ENCODE data around the gene FBXL15. TPM values are rescaled to one million over a fixed set of nuclear protein-coding genes. Genes with fewer than 3 reads are reported as not detected.
A peak's percentile ranks its signal among the peaks of the same experiment; 100 is the strongest.

FBXL15 gene
- total and polyA plus RNA-seq, 2 of the 13 experiments (the other 11 are each of a cell fraction or from before 2014, with no cell fraction given), result 4.3 to 8.3 TPM

GRCh38 chr10:102420714-102421506 is at the start of gene FBXL15 (continued):
- TF ChIP-seq, protein P1, sequence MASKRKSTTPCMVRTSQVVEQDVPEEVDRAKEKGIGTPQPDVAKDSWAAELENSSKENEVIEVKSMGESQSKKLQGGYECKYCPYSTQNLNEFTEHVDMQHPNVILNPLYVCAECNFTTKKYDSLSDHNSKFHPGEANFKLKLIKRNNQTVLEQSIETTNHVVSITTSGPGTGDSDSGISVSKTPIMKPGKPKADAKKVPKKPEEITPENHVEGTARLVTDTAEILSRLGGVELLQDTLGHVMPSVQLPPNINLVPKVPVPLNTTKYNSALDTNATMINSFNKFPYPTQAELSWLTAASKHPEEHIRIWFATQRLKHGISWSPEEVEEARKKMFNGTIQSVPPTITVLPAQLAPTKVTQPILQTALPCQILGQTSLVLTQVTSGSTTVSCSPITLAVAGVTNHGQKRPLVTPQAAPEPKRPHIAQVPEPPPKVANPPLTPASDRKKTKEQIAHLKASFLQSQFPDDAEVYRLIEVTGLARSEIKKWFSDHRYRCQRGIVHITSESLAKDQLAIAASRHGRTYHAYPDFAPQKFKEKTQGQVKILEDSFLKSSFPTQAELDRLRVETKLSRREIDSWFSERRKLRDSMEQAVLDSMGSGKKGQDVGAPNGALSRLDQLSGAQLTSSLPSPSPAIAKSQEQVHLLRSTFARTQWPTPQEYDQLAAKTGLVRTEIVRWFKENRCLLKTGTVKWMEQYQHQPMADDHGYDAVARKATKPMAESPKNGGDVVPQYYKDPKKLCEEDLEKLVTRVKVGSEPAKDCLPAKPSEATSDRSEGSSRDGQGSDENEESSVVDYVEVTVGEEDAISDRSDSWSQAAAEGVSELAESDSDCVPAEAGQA (IDR thresholded peaks at IDR 0.05; ENCODE audit: low read depth), result peak; percentile 84; the same call in 1 of the 2 replicates
- TF ChIP-seq, protein P1 (CRISPR knock-in tag; IDR thresholded peaks at IDR 0.05; ENCODE audit: borderline replicate concordance), result no peak
- TF ChIP-seq MXI1 (IDR thresholded peaks at IDR 0.05; ENCODE audit: borderline replicate concordance, low read depth, low read length) (peak; percentile 64; the same call in 1 of the 3 replicates), NFE2L1 (CRISPR knock-in tag; IDR thresholded peaks at IDR 0.05; ENCODE audit: borderline replicate concordance) (no peak), U2AF2 (IDR thresholded peaks at IDR 0.05; ENCODE audit: low read depth, low read length) (no peak), CCDC6 (CRISPR knock-in tag; IDR thresholded peaks at IDR 0.05) (no peak; the same call in 1 of the 2 replicates), ZNF460 (CRISPR knock-in tag; IDR thresholded peaks at IDR 0.05; ENCODE audit: borderline replicate concordance) (no peak), ZFP36L1 (CRISPR knock-in tag; IDR thresholded peaks at IDR 0.05) (0 out of 2 replicates have a peak, but pooled peaks have one; percentile 28), CCAR2 (optimal IDR thresholded peaks at IDR 0.05; ENCODE audit: low read depth, low read length) (peak; percentile 69), POLR2A (IDR thresholded peaks at IDR 0.05; ENCODE audit: insufficient read depth in 1 of 2, low read depth in 2 of 2, low read length in 2 of 2) (peak in 1 of 2 experiments; percentile 52; a peak in 2 of 4 replicates), SIN3A (IDR thresholded peaks at IDR 0.05; ENCODE audit: borderline replicate concordance, low read depth, low read length) (peak; percentile 89; the same call in 1 of the 2 replicates), SOX6 (IDR thresholded peaks at IDR 0.05) (no peak), SOX6 (CRISPR knock-in tag; IDR thresholded peaks at IDR 0.05) (peak; percentile 77; the same call in 1 of the 2 replicates), NFAT5 (CRISPR knock-in tag; IDR thresholded peaks at IDR 0.05) (peak; percentile 32), REPIN1 (CRISPR knock-in tag; IDR thresholded peaks at IDR 0.05; ENCODE audit: borderline replicate concordance, low read depth) (peak; percentile 86), ELF4 (CRISPR knock-in tag; IDR thresholded peaks at IDR 0.05; ENCODE audit: borderline replicate concordance) (no peak)
- TF ChIP-seq, protein P2, sequence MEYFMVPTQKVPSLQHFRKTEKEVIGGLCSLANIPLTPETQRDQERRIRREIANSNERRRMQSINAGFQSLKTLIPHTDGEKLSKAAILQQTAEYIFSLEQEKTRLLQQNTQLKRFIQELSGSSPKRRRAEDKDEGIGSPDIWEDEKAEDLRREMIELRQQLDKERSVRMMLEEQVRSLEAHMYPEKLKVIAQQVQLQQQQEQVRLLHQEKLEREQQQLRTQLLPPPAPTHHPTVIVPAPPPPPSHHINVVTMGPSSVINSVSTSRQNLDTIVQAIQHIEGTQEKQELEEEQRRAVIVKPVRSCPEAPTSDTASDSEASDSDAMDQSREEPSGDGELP (IDR thresholded peaks at IDR 0.05; ENCODE audit: borderline replicate concordance, low read depth), result peak; percentile 75; the same call in 1 of the 2 replicates

Measured in HepG2 (cell line).